H1 (cell line): ENCODE measurements around the gene GLIS2.

Source experiments
- EGR1 ChIP-seq: IDR thresholded peaks from 2 replicates; pipeline ENCODE4 v1.6.1; 2011; ENCODE audit warnings: low read depth, low read length, borderline replicate concordance
- POLR2A ChIP-seq, 2 experiments: IDR thresholded peaks; 1 replicate in 1 of 2; 2 replicates in 1 of 2; pipeline ENCODE4 v1.6.1; 2011; ENCODE audit warnings: low read depth in 2 of 2, low read length in 2 of 2, mild to moderate bottlenecking in 2 of 2; ENCODE audit errors: control extremely low read depth in 1 of 2
- POLR2AphosphoS5 ChIP-seq: IDR thresholded peaks from 2 replicates; pipeline ENCODE4 v1.6.1; 2011; ENCODE audit warnings: low read depth, low read length
- SRF ChIP-seq: IDR thresholded peaks from 2 replicates; pipeline ENCODE4 v1.6.1; 2011; ENCODE audit warnings: mild to moderate bottlenecking, low read depth, low read length, moderate library complexity
- TF ChIP-seq, protein P1 (sequence below): IDR thresholded peaks from 2 replicates; pipeline ENCODE4 v1.6.1; 2012; ENCODE audit warnings: low read length, inconsistent platforms
- TF ChIP-seq, protein P2 (sequence below), 3 experiments: IDR thresholded peaks; 1 replicate in 2 of 3; 2 replicates in 1 of 3; pipeline versions ENCODE4 v1.5.1 to v1.6.1; 2011; ENCODE audit warnings: low read length in 3 of 3, mild to moderate bottlenecking in 3 of 3, inconsistent platforms in 2 of 3, low read depth in 1 of 3, moderate library complexity in 1 of 3; ENCODE audit not compliant: insufficient read depth in 1 of 3; ENCODE audit errors: control extremely low read depth in 1 of 3
- TF ChIP-seq, protein P3 (sequence below): IDR thresholded peaks from 2 replicates; pipeline ENCODE4 v1.6.1; 2012; ENCODE audit warnings: inconsistent platforms

DNA sequence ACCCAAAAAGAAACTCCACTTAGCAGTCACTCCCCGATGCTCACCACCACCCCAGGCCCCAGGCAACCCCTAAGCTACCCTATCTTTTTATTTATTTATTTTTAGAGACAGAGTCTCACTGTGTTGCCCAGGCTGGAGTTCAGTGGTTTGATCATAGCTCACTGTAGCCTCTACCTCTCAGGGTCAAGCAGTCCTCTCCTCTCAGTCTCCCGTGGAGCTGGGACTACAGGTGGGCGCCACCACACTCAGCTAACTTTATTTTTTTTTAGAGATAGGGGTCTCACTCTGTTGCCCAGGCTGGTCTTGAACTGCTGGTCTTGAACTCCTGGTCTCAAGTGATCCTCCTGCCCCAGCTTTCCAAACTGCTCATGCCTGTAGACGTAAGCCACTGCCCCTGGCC is 14.7 kb upstream of the GLIS2 start:
- TF ChIP-seq, protein P1, sequence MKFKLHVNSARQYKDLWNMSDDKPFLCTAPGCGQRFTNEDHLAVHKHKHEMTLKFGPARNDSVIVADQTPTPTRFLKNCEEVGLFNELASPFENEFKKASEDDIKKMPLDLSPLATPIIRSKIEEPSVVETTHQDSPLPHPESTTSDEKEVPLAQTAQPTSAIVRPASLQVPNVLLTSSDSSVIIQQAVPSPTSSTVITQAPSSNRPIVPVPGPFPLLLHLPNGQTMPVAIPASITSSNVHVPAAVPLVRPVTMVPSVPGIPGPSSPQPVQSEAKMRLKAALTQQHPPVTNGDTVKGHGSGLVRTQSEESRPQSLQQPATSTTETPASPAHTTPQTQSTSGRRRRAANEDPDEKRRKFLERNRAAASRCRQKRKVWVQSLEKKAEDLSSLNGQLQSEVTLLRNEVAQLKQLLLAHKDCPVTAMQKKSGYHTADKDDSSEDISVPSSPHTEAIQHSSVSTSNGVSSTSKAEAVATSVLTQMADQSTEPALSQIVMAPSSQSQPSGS: no peak
- no peak for TF ChIP-seq POLR2AphosphoS5
- TF ChIP-seq, protein P2, sequence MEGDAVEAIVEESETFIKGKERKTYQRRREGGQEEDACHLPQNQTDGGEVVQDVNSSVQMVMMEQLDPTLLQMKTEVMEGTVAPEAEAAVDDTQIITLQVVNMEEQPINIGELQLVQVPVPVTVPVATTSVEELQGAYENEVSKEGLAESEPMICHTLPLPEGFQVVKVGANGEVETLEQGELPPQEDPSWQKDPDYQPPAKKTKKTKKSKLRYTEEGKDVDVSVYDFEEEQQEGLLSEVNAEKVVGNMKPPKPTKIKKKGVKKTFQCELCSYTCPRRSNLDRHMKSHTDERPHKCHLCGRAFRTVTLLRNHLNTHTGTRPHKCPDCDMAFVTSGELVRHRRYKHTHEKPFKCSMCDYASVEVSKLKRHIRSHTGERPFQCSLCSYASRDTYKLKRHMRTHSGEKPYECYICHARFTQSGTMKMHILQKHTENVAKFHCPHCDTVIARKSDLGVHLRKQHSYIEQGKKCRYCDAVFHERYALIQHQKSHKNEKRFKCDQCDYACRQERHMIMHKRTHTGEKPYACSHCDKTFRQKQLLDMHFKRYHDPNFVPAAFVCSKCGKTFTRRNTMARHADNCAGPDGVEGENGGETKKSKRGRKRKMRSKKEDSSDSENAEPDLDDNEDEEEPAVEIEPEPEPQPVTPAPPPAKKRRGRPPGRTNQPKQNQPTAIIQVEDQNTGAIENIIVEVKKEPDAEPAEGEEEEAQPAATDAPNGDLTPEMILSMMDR (IDR thresholded peaks at IDR 0.05; ENCODE audit: control extremely low read depth in 1 of 3, insufficient read depth in 1 of 3, low read depth in 1 of 3, low read length in 3 of 3): no peak
- TF ChIP-seq POLR2A (IDR thresholded peaks at IDR 0.05; ENCODE audit: control extremely low read depth in 1 of 2, low read depth in 2 of 2, low read length in 2 of 2): no peak
- no peak for TF ChIP-seq EGR1
- TF ChIP-seq, protein P3, sequence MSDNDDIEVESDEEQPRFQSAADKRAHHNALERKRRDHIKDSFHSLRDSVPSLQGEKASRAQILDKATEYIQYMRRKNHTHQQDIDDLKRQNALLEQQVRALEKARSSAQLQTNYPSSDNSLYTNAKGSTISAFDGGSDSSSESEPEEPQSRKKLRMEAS: no peak
- TF ChIP-seq SRF: no peak
